Epidermal melanocyte (primary cell): ENCODE measurements around the gene CFAP97D1.
A peak's percentile ranks its signal among the peaks of the same experiment; 100 is the strongest.

Experiments
- DNase-seq: peaks from one replicate; pipeline ENCODE4 v3.0.0; 2011; ENCODE audit warnings: low spot score; ENCODE audit not compliant: insufficient read length

Gene CFAP97D1

DNA sequence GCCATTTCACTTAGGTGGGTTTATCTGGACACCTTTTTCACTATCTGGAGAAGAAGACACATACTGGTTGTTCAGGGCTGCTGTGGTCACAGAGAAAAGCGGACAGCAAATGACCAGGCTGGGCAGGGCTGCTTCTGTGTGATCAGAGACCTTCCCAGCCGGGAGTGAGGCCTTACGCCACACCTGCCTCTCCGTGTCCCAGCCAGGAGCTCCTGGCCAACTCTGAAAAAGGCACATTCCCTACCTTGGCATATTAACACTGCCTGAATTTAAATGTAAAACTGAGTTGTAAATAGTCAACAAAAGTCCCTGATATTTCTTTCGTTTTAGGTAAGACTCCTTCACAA is 12.5 kb upstream of the CFAP97D1 start:
- DNase-seq: no peak

DNA sequence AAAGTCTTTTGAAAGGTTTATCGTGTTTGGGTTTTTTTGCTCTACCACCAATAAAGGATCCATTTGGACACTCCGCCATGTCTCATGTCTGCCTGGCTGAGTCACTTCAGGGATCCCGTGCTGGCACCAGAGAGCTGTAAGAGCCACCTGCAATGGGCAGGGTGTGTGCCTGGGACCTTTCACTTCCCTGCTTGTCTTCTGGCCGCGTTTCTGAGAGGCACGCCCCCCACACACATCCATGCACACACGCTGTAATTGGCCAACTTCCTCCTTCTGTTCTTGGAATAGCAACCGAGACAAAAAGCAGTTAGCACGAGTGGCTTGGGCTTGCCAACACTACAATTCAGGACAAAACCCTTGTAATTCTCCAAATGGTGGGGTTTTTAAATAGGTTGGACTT is 11.9 kb upstream of the CFAP97D1 start:
- DNase-seq: no peak

DNA sequence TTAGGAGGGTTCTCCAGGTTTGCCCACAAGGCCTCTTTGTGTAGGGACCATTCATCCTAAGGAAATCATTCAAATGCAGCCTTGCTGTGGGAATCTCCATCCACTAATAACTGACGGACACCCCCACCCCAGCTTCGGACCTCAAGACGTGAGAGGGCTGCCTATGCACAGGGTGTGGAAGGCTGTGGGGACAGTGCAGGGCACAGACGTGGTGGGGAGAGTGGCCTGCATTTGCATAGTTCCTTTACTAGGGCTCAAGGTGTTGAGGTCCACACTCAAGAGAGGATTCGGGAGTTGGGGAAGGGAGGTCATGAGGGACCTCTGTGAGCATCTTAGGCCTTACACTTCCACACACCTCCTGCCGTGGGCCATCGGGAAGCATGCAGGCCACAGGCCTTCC is 11.3 kb upstream of the CFAP97D1 start:
- DNase-seq: no peak

DNA sequence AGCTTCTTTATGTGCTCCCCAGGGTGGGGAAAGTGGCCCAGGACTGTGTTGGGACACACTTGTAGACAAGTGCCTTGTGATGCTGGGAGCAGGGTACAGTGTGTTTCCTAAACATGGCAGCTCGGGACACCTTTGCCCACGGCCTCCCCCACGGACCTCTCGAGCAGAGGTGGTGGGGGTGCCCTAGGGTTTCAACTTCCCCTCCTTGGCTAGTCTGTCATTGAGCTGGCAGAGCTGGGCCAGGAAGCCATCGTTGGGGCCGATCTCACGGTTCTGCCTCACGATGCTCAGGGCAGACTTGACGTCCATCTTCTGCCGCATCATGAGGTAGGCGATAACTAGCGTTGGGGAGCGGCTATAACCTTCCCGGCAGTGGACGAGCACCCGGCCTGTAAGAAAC is 10.8 kb upstream of the CFAP97D1 start:
- no peak for DNase-seq

DNA sequence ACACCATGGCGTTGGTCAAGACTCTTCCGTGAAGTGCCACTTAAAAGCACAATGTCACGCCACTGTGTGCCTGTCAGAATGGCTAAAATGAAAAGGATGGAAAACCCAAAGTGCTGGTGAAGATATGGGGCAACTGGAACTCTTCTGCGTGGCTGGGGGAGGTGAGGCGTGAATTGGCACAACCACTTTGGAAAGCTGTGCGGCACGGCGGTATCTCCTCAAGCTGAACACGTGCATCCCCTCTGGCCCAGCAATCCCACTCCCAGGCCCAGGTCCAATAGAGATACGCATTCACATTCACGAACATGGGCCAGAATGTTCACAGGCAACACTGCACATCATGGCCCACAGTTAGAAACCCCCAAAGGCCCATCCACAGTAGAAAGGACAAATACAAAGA is 10.4 kb upstream of the CFAP97D1 start:
- no peak for DNase-seq

GRCh38 chr17:43770957-43771356 is 9.3 kb upstream of the CFAP97D1 start:
- no peak for DNase-seq

GRCh38 chr17:43771463-43771862 is 8.8 kb upstream of the CFAP97D1 start:
- no peak for DNase-seq

- DNase-seq: no peak
Measured at GRCh38 chr17:43772877-43773648, 7.2 kb upstream of the CFAP97D1 start.

DNA sequence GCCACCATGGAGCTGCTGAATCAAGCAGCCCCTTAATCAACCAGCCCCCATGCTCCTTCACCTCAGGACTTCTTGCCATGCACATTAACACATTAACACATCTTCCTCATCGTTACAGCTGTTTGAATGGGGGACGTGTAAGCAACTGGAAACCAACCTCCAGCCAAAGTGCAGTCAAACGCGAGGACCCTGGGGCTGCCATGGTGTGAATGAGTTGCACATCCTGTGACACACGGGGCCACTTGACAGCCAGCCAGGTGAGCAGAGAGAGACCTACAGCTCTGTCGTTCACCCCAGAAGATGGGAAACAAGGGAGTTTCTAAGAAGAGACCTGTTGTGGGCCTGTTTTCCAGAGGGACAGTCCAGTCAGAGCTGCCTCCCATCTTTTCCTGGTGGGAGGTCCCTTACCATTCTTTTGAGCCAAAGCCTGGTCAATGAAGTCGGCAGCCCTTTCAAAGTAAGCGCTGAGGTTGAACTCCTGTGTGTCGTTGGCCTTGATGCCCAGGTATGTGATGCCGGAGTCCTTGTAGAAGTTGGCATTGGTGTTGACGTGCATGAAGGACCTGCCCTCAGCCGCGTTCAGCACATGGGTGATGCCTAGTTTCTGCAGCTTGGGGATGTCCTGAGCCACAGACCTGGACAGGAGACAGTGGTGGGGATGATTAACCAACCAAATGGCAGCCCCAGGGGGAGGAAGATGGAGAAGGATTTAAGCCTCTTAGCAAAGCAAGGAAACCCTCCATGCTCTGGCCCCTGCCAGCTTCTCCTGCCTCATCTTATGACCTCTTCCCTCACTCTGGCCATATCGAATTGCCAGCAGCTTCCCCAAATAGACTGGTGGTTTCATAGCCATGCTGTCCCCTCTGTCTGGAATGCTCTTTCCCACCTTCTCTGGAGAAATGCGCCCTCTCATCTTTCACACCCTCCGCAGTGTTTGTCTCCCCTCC is 5.7 kb upstream of the CFAP97D1 start:
- no peak for DNase-seq

- DNase-seq: peak; percentile 89
Measured at GRCh38 chr17:43778337-43779144, 1.7 kb upstream of the CFAP97D1 start, which contains the start of gene DUSP3. DUSP3 (minus strand) TSS chr17:43778977; CDS start chr17:43778924, 53 bp downstream.

DNA sequence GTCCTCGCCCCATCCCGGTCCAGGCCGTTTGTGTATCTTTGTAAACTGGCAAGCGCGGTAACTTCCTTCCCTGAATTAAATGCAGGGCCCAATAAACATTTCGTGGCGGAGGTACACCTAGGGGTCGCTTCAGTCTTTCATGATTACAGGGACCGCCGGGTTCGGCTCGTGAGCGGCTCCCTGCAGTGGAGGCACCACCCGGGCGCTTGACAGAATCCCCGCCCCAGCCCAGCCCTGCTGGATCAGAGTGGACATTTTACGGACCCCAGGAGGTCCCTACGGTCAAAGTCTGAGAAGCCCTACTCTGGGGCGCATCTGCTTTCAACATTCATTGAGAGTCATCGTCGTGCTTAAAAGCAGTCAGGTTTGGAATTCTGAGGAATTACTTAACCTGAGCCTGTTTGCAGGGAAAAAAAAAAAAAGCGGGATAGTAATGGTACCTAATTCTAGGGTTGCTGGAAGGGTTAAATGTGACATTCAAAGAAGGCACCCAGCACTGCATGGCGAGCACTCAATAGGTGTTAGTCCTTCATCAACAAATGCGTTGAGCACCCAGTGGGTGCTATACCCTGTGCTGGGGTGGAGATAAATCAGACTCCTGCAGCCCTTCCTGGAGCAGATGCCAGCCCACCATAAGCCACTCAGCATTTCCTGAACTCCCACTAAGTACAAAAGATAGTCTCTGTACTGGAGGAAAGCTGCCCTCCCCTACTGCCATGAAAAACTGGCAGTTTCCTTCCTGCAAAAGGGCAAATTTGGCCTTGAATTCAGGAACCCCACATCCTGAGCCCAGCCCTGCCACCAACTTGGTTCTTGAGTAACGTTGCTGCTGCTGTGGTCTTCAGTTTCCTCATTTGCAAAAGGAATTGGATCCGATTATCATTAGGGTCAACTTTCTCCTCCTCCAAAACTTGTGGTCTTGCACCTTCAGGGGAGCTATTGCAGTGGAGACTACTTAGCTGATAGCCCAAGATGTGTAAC is 800 bp upstream of the CFAP97D1 start:
- no peak for DNase-seq

- DNase-seq: peak; percentile 52
Measured at GRCh38 chr17:43782913-43783680, 2.9 kb downstream of the CFAP97D1 start.

DNA sequence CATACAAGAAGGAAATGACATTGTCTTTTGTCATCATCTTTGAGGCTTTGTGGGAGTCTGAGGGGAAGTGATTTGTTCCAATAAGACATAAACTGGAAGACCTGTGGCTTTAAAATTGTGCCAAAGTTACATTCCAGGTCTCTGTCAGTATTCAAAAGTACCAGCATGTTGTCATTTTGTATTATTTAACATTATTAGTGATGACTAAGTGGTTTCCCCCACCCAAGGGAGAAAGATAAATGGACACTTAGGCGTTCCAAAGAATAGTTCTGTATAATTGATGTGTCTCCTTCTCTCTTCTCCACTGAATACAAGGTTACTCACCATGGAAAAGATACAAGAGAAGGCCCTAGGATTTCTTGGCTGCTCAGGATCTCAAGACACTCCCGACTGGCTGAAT is 3.8 kb downstream of the CFAP97D1 start:
- DNase-seq: no peak

GRCh38 chr17:43784628-43785101 is 4.4 kb downstream of the CFAP97D1 start:
- DNase-seq: no peak

DNA sequence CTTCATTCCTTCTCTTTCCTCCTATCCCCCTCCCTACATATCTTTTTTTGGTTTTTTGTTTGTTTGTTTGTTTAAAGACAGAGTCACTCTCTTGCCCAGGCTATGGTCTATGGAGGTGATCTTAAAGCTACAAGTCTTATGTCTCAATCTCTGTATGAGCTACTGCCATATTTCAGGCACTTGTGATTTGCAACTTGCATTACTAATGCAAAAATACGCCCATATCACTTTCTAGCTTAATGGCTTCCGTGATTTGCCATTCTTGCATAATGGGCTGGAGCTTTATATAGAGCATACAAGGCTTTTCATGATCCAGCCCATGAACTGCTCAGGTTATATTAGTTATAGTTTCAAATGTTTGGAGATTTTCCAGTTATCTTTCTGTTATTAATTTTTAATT is 7.5 kb downstream of the CFAP97D1 start:
- no peak for DNase-seq

- DNase-seq: no peak
Measured at GRCh38 chr17:43788540-43788939, 8.3 kb downstream of the CFAP97D1 start.

- no peak for DNase-seq
Measured at GRCh38 chr17:43789482-43789881, 9.2 kb downstream of the CFAP97D1 start.

DNA sequence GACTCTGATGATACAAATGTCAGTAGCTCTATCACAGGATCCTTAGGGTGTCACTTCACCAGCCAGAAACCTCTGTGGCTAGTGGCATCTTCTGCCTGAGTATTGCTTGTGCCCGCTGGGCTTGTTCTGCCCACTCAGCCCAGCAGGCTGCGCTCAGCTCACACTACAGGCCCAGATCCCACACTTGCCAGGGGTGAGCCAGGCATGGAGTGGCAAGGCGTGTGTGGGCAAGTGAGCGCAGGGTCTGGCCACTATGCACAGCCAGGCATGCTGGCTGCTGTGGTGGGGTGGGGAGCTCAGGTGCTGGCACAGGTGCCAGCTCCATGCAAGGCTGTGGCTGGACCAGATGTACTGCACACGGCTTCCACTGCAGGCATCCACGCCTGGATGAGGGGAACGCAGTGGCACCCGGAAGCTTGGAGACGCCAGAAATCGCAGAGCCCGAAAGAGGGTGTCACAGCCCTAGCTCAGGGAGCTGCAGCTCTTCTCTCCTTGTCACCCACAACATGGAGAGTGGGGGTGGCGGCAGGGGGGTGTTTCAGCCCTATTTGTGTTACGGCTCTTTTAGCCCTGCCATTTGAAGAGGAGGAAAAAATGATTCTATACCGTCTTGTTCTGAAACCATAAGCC is 10.2 kb downstream of the CFAP97D1 start:
- DNase-seq: no peak

GRCh38 chr17:43791589-43791988 is 11.4 kb downstream of the CFAP97D1 start:
- peak; percentile 45 for DNase-seq
